Breast epithelium (tissue), 3 donors: ENCODE results near the gene ACOD1.

ENCODE experiments used
- CTCF ChIP-seq, 3 donors: fragments of 450-650 bp; IDR thresholded peaks; one replicate each; pipeline ENCODE4 v1.5.1; 2016 to 2017; ENCODE audit warnings: antibody characterized with exemption in 3 of 3, mild to moderate bottlenecking in 3 of 3, moderate library complexity in 3 of 3
- POLR2AphosphoS5 ChIP-seq, 3 donors: sonication (generic); formaldehyde crosslinking; IDR thresholded peaks; one replicate each; pipeline ENCODE4 v1.6.1; 2017; ENCODE audit warnings: antibody characterized with exemption in 3 of 3

- TF ChIP-seq CTCF (IDR thresholded peaks at IDR 0.05) (no peak), POLR2AphosphoS5 (IDR thresholded peaks at IDR 0.05) (no peak)
These were observed 18.7 kb downstream of the ACOD1 start for GRCh38 chr13:76967031-76967430.
